ENCODE data around the gene WDTC1. TPM values are rescaled to one million over a fixed set of nuclear protein-coding genes. Genes with fewer than 3 reads are reported as not detected.

Gene WDTC1
- polyA plus RNA-seq, 2 of the 4 experiments (the other 2 are of a cell fraction): 3.8 to 6.9 TPM

- DNase-seq (ENCODE audit: low read depth in 1 of 2, low spot score in 1 of 2): no peak
- peaks cover 23% of the 10 kb centered on the region for H3K4me1 ChIP-seq
- ChIA-PET CTCF (interaction anchor here (1.5 to 2.0 kb wide), 2 partner anchors 91 to 103 kb away, joined by 6 to 7 read pairs; no protein-coding TSS in a partner anchor), POLR2A (interaction anchor here (0.6 to 1.6 kb wide), 3 partner anchors 39 to 496 kb away, joined by 4 to 9 read pairs (median 6); partner anchors contain the start of gene SLC9A1)
- TF ChIP-seq ATOH8 (CRISPR knock-in tag; IDR thresholded peaks at IDR 0.05; ENCODE audit: low read depth) (no peak), RARB (CRISPR knock-in tag; IDR thresholded peaks at IDR 0.05) (no peak), E2F6 (IDR thresholded peaks at IDR 0.05; ENCODE audit: borderline replicate concordance, low read depth) (no peak), RCOR1 (IDR thresholded peaks at IDR 0.05; ENCODE audit: low read depth, low read length) (no peak), EHMT2 (IDR thresholded peaks at IDR 0.05; ENCODE audit: low read depth) (no peak), EP300 (IDR thresholded peaks at IDR 0.05) (no peak), KDM5A (IDR thresholded peaks at IDR 0.05) (no peak), RNF2 (IDR thresholded peaks at IDR 0.05; ENCODE audit: borderline replicate concordance, low read depth) (no peak), RFX5 (IDR thresholded peaks at IDR 0.05) (no peak), PHF8 (IDR thresholded peaks at IDR 0.05; ENCODE audit: borderline replicate concordance, low read depth) (no peak), HOXA7 (CRISPR knock-in tag; IDR thresholded peaks at IDR 0.05) (no peak), RAD21 (conservative IDR thresholded peaks at IDR 0.05 in 1 of 2, IDR thresholded peaks at IDR 0.05 in 1 of 2) (no peak), ELK1 (IDR thresholded peaks at IDR 0.05; ENCODE audit: low read depth, low read length) (no peak), POLR2A (IDR thresholded peaks at IDR 0.05; ENCODE audit: low read length) (no peak)
- TF ChIP-seq, protein P1, sequence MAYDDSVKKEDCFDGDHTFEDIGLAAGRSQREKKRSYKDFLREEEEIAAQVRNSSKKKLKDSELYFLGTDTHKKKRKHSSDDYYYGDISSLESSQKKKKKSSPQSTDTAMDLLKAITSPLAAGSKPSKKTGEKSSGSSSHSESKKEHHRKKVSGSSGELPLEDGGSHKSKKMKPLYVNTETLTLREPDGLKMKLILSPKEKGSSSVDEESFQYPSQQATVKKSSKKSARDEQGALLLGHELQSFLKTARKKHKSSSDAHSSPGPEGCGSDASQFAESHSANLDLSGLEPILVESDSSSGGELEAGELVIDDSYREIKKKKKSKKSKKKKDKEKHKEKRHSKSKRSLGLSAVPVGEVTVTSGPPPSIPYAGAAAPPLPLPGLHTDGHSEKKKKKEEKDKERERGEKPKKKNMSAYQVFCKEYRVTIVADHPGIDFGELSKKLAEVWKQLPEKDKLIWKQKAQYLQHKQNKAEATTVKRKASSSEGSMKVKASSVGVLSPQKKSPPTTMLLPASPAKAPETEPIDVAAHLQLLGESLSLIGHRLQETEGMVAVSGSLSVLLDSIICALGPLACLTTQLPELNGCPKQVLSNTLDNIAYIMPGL (CRISPR knock-in tag; IDR thresholded peaks at IDR 0.05; ENCODE audit: borderline replicate concordance): no peak
- TF ChIP-seq, protein P2, sequence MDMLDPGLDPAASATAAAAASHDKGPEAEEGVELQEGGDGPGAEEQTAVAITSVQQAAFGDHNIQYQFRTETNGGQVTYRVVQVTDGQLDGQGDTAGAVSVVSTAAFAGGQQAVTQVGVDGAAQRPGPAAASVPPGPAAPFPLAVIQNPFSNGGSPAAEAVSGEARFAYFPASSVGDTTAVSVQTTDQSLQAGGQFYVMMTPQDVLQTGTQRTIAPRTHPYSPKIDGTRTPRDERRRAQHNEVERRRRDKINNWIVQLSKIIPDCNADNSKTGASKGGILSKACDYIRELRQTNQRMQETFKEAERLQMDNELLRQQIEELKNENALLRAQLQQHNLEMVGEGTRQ (IDR thresholded peaks at IDR 0.05): no peak
- TF ChIP-seq, protein P3, sequence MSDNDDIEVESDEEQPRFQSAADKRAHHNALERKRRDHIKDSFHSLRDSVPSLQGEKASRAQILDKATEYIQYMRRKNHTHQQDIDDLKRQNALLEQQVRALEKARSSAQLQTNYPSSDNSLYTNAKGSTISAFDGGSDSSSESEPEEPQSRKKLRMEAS (IDR thresholded peaks at IDR 0.05): no peak
- H3K4me3 ChIP-seq: no peak overlapping the region
- peak overlapping the region; percentile 56 for H3K4me2 ChIP-seq
- ATAC-seq: no peak
- H3K9me3 ChIP-seq: no peaks in the 10 kb centered on the region
- no peak for FAIRE-seq
- peak overlapping the region; percentile 73 to 93; a peak in 5 of 6 replicates for H3K27ac ChIP-seq
- 91% methylated on average over 1 of the region's 1 CpG for WGBS (ENCODE audit: missing lambda C conversion rate)
Observed at GRCh38 chr1:27193194-27193593, 41.2 kb upstream of the WDTC1 start.

GRCh38 chr1:27201295-27201694 is 33.1 kb upstream of the WDTC1 start:
- POLR2A ChIA-PET: interaction anchor here (0.7 kb wide), 1 partner anchor 195 kb away, joined by 3 read pairs; no protein-coding TSS in a partner anchor
- H3K4me1 ChIP-seq: no peaks in the 10 kb centered on the region
- H3K4me3 ChIP-seq: no peak overlapping the region
- H3K4me2 ChIP-seq: no peak overlapping the region
- ATAC-seq (no peak), FAIRE-seq (no peak), DNase-seq (ENCODE audit: low read depth in 1 of 2, low spot score in 1 of 2) (no peak)
- H3K27ac ChIP-seq: no peak overlapping the region
- no peaks in the 10 kb centered on the region for H3K9me3 ChIP-seq
- WGBS (ENCODE audit: missing lambda C conversion rate): 90% methylated on average over 10 of the region's 24 CpGs
- CTCF ChIA-PET: no interaction called here
- TF ChIP-seq ATOH8 (CRISPR knock-in tag; IDR thresholded peaks at IDR 0.05; ENCODE audit: low read depth) (no peak), PBX3 (IDR thresholded peaks at IDR 0.05) (no peak), NPAS2 (CRISPR knock-in tag; IDR thresholded peaks at IDR 0.05; ENCODE audit: borderline replicate concordance) (no peak), CBX8 (IDR thresholded peaks at IDR 0.05) (no peak), E2F6 (IDR thresholded peaks at IDR 0.05; ENCODE audit: borderline replicate concordance, low read depth) (no peak), HES2 (IDR thresholded peaks at IDR 0.05) (no peak), FOSL2 (IDR thresholded peaks at IDR 0.05) (no peak), FOSL2 (CRISPR knock-in tag; IDR thresholded peaks at IDR 0.05) (no peak), TP53 (CRISPR knock-in tag; IDR thresholded peaks at IDR 0.05) (no peak), MAFK (IDR thresholded peaks at IDR 0.05; ENCODE audit: partially characterized antibody) (no peak), CEBPB (IDR thresholded peaks at IDR 0.05) (no peak)
- TF ChIP-seq, protein P1 (CRISPR knock-in tag; IDR thresholded peaks at IDR 0.05; ENCODE audit: borderline replicate concordance): no peak

All from A549 (cell line).